ENCODE measurements around the gene L3HYPDH. TPM values are rescaled to one million over a fixed set of nuclear protein-coding genes. Genes with fewer than 3 reads are reported as not detected.

Gene L3HYPDH
- total and polyA plus RNA-seq, 2 of the 13 experiments (the other 11 are each of a cell fraction or from before 2014, with no cell fraction given) = 30.5 to 36.6 TPM

DNA sequence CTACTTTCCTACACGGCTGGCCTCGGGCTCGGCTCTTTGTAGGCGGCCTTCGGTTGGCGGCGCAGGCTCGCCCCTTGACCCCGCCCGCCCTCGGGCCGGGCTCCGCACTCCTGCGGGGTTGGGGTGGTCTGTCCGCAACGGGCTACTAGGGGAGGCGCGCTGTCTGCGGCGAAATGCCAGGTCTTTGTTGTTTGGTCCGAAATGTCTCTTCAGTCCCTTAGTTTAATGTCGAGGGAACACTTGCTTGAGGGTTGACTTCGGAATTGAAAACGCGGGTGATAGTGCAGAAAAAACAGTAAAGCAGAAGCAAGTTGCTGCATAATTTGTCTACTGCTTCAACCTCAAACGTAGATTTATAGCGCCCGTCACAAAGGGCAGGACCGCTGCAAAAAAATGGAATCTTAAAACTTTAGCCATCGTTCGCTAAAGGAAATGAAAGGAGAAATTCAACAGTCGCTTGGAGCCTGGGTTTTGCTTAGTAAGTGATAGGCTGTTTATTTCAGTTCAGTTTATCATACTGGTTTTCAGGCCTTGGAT is 499 bp upstream of the L3HYPDH start:
- DNase-seq (ENCODE audit: low spot score) (no peak), FAIRE-seq (no peak), ATAC-seq (peak; percentile 71)
- Histone ChIP-seq H3K4me2 (ENCODE audit: low read depth, low read length) (peak overlapping the region; percentile 57), H3K4me1 (ENCODE audit: insufficient read depth, low read length) (peaks cover 46% of the 10 kb centered on the region), H3K4me3 (replicated peaks in 1 of 3; ENCODE audit: insufficient read depth in 1 of 3, low read depth in 2 of 3, low read length in 3 of 3) (peak overlapping the region; percentile 78 to 87 (median 83)), H3K27me3 (ENCODE audit: control insufficient read depth in 1 of 2, insufficient read depth in 2 of 2, low read length in 2 of 2) (peaks cover 0 to 4% of the 10 kb centered on the region in 2 experiments; a peak in 1 of 5 replicates), H3K36me3 (replicated peaks in 1 of 2; ENCODE audit: control insufficient read depth in 1 of 2, insufficient read depth in 2 of 2, low read length in 2 of 2) (peaks cover 5 to 6% of the 10 kb centered on the region in 2 experiments; a peak in 3 of 5 replicates), H3K79me2 (ENCODE audit: insufficient read depth, low read length) (peaks cover 47% of the 10 kb centered on the region), H3K9ac (ENCODE audit: insufficient read depth, low read depth, low read length) (peak overlapping the region; percentile 97), H3K9me3 (ENCODE audit: low read length) (no peaks in the 10 kb centered on the region), H3K27ac (ENCODE audit: extremely low read length, insufficient read depth, low read length) (peak overlapping the region; percentile 96), H2AFZ (ENCODE audit: low read length) (peak overlapping the region; percentile 79), H4K20me1 (ENCODE audit: insufficient read depth, low read length) (peaks cover 12% of the 10 kb centered on the region)
- intact Hi-C loops (cut with micrococcal nuclease; ENCODE audit: unreplicated experiment) = loop anchor here (1.0 kb wide), 1 partner anchor 19 kb away; the partner anchor contains the start of gene GPR135
- POLR2A ChIA-PET = interaction anchor here (0.5 to 1.7 kb wide), 13 partner anchors 9 to 1186 kb away, joined by 3 to 18 read pairs (median 4); partner anchors contain the start of genes ARID4A, GPR135, KIAA0586 and LRRC9
- CTCF ChIA-PET (ENCODE audit: low intra/inter-chr PET ratio, low total read pairs) = no interaction called here
- TSS peak; percentile 72 for BruUV-seq (replicated peaks)
- in situ Hi-C loops (cut with HindIII; ENCODE audit: extremely low pct_ligation_motif_present, low pct_unique_long_range_greater_than_20kb) = no loop called here
- 2% methylated on average over 20 of the region's 32 CpGs for WGBS (ENCODE audit: low lambda C conversion rate)
- TF ChIP-seq ZBTB7B (CRISPR knock-in tag; IDR thresholded peaks at IDR 0.05) (peak; percentile 74), KMT2B (CRISPR knock-in tag; IDR thresholded peaks at IDR 0.05) (0 out of 2 replicates have a peak, but pooled peaks have one; percentile 11), KLF13 (CRISPR knock-in tag; IDR thresholded peaks at IDR 0.05) (no peak), NR2F1 (CRISPR knock-in tag; IDR thresholded peaks at IDR 0.05) (peak in 1 of 2 experiments; percentile 57; a peak in 1 of 4 replicates), MED13 (CRISPR knock-in tag; IDR thresholded peaks at IDR 0.05) (no peak), IKZF1 (IDR thresholded peaks at IDR 0.05) (no peak), ZFP62 (CRISPR knock-in tag; IDR thresholded peaks at IDR 0.05) (no peak), NFIB (CRISPR knock-in tag; IDR thresholded peaks at IDR 0.05; ENCODE audit: borderline replicate concordance) (no peak), HNRNPLL (IDR thresholded peaks at IDR 0.05; ENCODE audit: low read depth, low read length, poor library complexity, severe bottlenecking) (peak; percentile 85), ZSCAN29 (CRISPR knock-in tag; conservative IDR thresholded peaks at IDR 0.05) (no peak)
- TF ChIP-seq, protein P1, sequence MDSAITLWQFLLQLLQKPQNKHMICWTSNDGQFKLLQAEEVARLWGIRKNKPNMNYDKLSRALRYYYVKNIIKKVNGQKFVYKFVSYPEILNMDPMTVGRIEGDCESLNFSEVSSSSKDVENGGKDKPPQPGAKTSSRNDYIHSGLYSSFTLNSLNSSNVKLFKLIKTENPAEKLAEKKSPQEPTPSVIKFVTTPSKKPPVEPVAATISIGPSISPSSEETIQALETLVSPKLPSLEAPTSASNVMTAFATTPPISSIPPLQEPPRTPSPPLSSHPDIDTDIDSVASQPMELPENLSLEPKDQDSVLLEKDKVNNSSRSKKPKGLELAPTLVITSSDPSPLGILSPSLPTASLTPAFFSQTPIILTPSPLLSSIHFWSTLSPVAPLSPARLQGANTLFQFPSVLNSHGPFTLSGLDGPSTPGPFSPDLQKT (CRISPR knock-in tag; IDR thresholded peaks at IDR 0.05; ENCODE audit: borderline replicate concordance) = no peak
- TF ChIP-seq, protein P2, sequence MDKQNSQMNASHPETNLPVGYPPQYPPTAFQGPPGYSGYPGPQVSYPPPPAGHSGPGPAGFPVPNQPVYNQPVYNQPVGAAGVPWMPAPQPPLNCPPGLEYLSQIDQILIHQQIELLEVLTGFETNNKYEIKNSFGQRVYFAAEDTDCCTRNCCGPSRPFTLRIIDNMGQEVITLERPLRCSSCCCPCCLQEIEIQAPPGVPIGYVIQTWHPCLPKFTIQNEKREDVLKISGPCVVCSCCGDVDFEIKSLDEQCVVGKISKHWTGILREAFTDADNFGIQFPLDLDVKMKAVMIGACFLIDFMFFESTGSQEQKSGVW (CRISPR knock-in tag; IDR thresholded peaks at IDR 0.05; ENCODE audit: borderline replicate concordance) = 0 out of 2 replicates have a peak, but pooled peaks have one; percentile 7
- TF ChIP-seq, protein P3, sequence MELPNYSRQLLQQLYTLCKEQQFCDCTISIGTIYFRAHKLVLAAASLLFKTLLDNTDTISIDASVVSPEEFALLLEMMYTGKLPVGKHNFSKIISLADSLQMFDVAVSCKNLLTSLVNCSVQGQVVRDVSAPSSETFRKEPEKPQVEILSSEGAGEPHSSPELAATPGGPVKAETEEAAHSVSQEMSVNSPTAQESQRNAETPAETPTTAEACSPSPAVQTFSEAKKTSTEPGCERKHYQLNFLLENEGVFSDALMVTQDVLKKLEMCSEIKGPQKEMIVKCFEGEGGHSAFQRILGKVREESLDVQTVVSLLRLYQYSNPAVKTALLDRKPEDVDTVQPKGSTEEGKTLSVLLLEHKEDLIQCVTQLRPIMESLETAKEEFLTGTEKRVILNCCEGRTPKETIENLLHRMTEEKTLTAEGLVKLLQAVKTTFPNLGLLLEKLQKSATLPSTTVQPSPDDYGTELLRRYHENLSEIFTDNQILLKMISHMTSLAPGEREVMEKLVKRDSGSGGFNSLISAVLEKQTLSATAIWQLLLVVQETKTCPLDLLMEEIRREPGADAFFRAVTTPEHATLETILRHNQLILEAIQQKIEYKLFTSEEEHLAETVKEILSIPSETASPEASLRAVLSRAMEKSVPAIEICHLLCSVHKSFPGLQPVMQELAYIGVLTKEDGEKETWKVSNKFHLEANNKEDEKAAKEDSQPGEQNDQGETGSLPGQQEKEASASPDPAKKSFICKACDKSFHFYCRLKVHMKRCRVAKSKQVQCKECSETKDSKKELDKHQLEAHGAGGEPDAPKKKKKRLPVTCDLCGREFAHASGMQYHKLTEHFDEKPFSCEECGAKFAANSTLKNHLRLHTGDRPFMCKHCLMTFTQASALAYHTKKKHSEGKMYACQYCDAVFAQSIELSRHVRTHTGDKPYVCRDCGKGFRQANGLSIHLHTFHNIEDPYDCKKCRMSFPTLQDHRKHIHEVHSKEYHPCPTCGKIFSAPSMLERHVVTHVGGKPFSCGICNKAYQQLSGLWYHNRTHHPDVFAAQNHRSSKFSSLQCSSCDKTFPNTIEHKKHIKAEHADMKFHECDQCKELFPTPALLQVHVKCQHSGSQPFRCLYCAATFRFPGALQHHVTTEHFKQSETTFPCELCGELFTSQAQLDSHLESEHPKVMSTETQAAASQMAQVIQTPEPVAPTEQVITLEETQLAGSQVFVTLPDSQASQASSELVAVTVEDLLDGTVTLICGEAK (IDR thresholded peaks at IDR 0.05) = no peak
- TF ChIP-seq, protein P3 (CRISPR knock-in tag; IDR thresholded peaks at IDR 0.05) = no peak
